ENCODE data around the gene KCTD3. TPM values are rescaled to one million over a fixed set of nuclear protein-coding genes. Genes with fewer than 3 reads are reported as not detected.

Gene KCTD3
- total RNA-seq, 1 donor, result 48.9 TPM

- no peak for DNase-seq (ENCODE audit: insufficient read length, low spot score, missing footprints)
- Histone ChIP-seq H3K27me3 (ENCODE audit: insufficient read depth, low read length) (no peaks in the 10 kb centered on the region), H3K79me2 (ENCODE audit: insufficient read depth, low read length) (no peaks in the 10 kb centered on the region), H3K36me3 (ENCODE audit: insufficient read depth, low read length) (no peaks in the 10 kb centered on the region), H2AFZ (ENCODE audit: low read length) (no peak overlapping the region), H3K9me3 (ENCODE audit: low read depth, low read length) (no peaks in the 10 kb centered on the region), H4K20me1 (ENCODE audit: insufficient read depth, low read length) (no peaks in the 10 kb centered on the region), H3K4me1 (ENCODE audit: insufficient read depth, low read length) (no peaks in the 10 kb centered on the region), H3K27ac (ENCODE audit: low read depth, low read length) (no peak overlapping the region), H3K4me2 (ENCODE audit: insufficient read depth, low read length) (no peak overlapping the region), H3K4me3 (ENCODE audit: insufficient read depth, low read length) (no peak overlapping the region)
- TF ChIP-seq CTCF (IDR thresholded peaks at IDR 0.05; ENCODE audit: extremely low read depth, low read depth, low read length), result no peak
Observed at GRCh38 chr1:215555531-215555930, 11.6 kb upstream of the KCTD3 start.

GRCh38 chr1:215556996-215557395 lies 10.1 kb upstream of the KCTD3 start:
- Histone ChIP-seq H3K4me2 (ENCODE audit: insufficient read depth, low read length) (no peak overlapping the region), H3K9me3 (ENCODE audit: low read depth, low read length) (no peaks in the 10 kb centered on the region), H3K4me1 (ENCODE audit: insufficient read depth, low read length) (no peaks in the 10 kb centered on the region), H3K79me2 (ENCODE audit: insufficient read depth, low read length) (no peaks in the 10 kb centered on the region), H3K36me3 (ENCODE audit: insufficient read depth, low read length) (no peaks in the 10 kb centered on the region), H3K27ac (ENCODE audit: low read depth, low read length) (no peak overlapping the region), H4K20me1 (ENCODE audit: insufficient read depth, low read length) (no peaks in the 10 kb centered on the region), H2AFZ (ENCODE audit: low read length) (no peak overlapping the region), H3K4me3 (ENCODE audit: insufficient read depth, low read length) (no peak overlapping the region), H3K27me3 (ENCODE audit: insufficient read depth, low read length) (no peaks in the 10 kb centered on the region)
- no peak for TF ChIP-seq CTCF (IDR thresholded peaks at IDR 0.05; ENCODE audit: extremely low read depth, low read depth, low read length)
- DNase-seq (ENCODE audit: insufficient read length, low spot score, missing footprints), result no peak

- Histone ChIP-seq H3K4me1 (ENCODE audit: insufficient read depth, low read length) (no peaks in the 10 kb centered on the region), H3K36me3 (ENCODE audit: insufficient read depth, low read length) (no peaks in the 10 kb centered on the region), H3K27me3 (ENCODE audit: insufficient read depth, low read length) (no peaks in the 10 kb centered on the region), H4K20me1 (ENCODE audit: insufficient read depth, low read length) (no peaks in the 10 kb centered on the region), H3K9me3 (ENCODE audit: low read depth, low read length) (no peaks in the 10 kb centered on the region), H3K4me3 (ENCODE audit: insufficient read depth, low read length) (no peak overlapping the region), H2AFZ (ENCODE audit: low read length) (no peak overlapping the region), H3K79me2 (ENCODE audit: insufficient read depth, low read length) (no peaks in the 10 kb centered on the region), H3K27ac (ENCODE audit: low read depth, low read length) (no peak overlapping the region), H3K4me2 (ENCODE audit: insufficient read depth, low read length) (no peak overlapping the region)
- no peak for TF ChIP-seq CTCF (IDR thresholded peaks at IDR 0.05; ENCODE audit: extremely low read depth, low read depth, low read length)
- DNase-seq (ENCODE audit: insufficient read length, low spot score, missing footprints), result no peak
Observed at GRCh38 chr1:215557504-215557903, 9.6 kb upstream of the KCTD3 start.

- H3K79me2 ChIP-seq (ENCODE audit: insufficient read depth, low read length), result no peaks in the 10 kb centered on the region
- no peak overlapping the region for H3K4me2 ChIP-seq (ENCODE audit: insufficient read depth, low read length)
- H3K9me3 ChIP-seq (ENCODE audit: low read depth, low read length), result no peaks in the 10 kb centered on the region
- TF ChIP-seq CTCF (IDR thresholded peaks at IDR 0.05; ENCODE audit: extremely low read depth, low read depth, low read length), result no peak
- no peak overlapping the region for H3K27ac ChIP-seq (ENCODE audit: low read depth, low read length)
- H4K20me1 ChIP-seq (ENCODE audit: insufficient read depth, low read length), result no peaks in the 10 kb centered on the region
- H3K4me1 ChIP-seq (ENCODE audit: insufficient read depth, low read length), result no peaks in the 10 kb centered on the region
- no peaks in the 10 kb centered on the region for H3K36me3 ChIP-seq (ENCODE audit: insufficient read depth, low read length)
- no peak for DNase-seq (ENCODE audit: insufficient read length, low spot score, missing footprints)
- H3K27me3 ChIP-seq (ENCODE audit: insufficient read depth, low read length), result no peaks in the 10 kb centered on the region
- no peak overlapping the region for H2AFZ ChIP-seq (ENCODE audit: low read length)
- H3K4me3 ChIP-seq (ENCODE audit: insufficient read depth, low read length), result no peak overlapping the region
Observed at GRCh38 chr1:215557992-215558626, 9.0 kb upstream of the KCTD3 start.
